Glutamatergic neuron (in vitro differentiated cells): ENCODE data around the gene PSMC3IP. TPM values are rescaled to one million over a fixed set of nuclear protein-coding genes. Genes with fewer than 3 reads are reported as not detected.
"Not testable (repeated sequence)": the region's sequence is repeated elsewhere in the genome, so short reads cannot be mapped to it uniquely, and the experiment has no call there.

Experiments
- DNase-seq: peaks from one replicate; pipeline ENCODE4 v3.0.0; 2022
- H3K27ac Mint-ChIP-seq: one replicate; pipeline ENCODE4 v1.8.0; 2020; ENCODE audit warnings: mild to moderate bottlenecking, mixed read lengths, inconsistent platforms; ENCODE audit not compliant: unreplicated experiment
- H3K27me3 Mint-ChIP-seq: one replicate; pipeline ENCODE4 v1.8.0; 2020; ENCODE audit warnings: mild to moderate bottlenecking, moderate library complexity, mixed read lengths, inconsistent platforms; ENCODE audit not compliant: unreplicated experiment
- H3K36me3 Mint-ChIP-seq: one replicate; pipeline ENCODE4 v1.8.0; 2020; ENCODE audit warnings: mild to moderate bottlenecking, mixed read lengths, inconsistent platforms; ENCODE audit not compliant: unreplicated experiment
- H3K4me1 Mint-ChIP-seq: one replicate; pipeline ENCODE4 v1.8.0; 2020; ENCODE audit warnings: mild to moderate bottlenecking, low read depth, mixed read lengths, inconsistent platforms; ENCODE audit not compliant: unreplicated experiment
- H3K4me3 Mint-ChIP-seq: one replicate; pipeline ENCODE4 v1.8.0; 2020; ENCODE audit warnings: mild to moderate bottlenecking, mixed read lengths, inconsistent platforms; ENCODE audit not compliant: unreplicated experiment
- H3K9me3 Mint-ChIP-seq: one replicate; pipeline ENCODE4 v1.8.0; 2020; ENCODE audit warnings: mild to moderate bottlenecking, moderate library complexity, mixed read lengths, inconsistent platforms; ENCODE audit not compliant: unreplicated experiment
- total RNA-seq: library from RNA; stranded (reverse); fragmentation: NEBNext Ultra II Directional; extraction: Animal tissue kit (Norgen Biotek cat#: 25700); gene quantifications from one replicate; pipeline ENCODE4 v1.2.1, GENCODE V29; 2021; ENCODE audit not compliant: unreplicated experiment
- TF ChIP-seq, protein P1 (sequence below): fragments of 200-600 bp; sonication (generic); IDR thresholded peaks from one replicate; pipeline ENCODE4 v1.5.0; 2021; ENCODE audit not compliant: partially characterized antibody, unreplicated experiment

PSMC3IP gene
- total RNA-seq, 1 donor from 2014 or later, result 12.0 TPM

DNA sequence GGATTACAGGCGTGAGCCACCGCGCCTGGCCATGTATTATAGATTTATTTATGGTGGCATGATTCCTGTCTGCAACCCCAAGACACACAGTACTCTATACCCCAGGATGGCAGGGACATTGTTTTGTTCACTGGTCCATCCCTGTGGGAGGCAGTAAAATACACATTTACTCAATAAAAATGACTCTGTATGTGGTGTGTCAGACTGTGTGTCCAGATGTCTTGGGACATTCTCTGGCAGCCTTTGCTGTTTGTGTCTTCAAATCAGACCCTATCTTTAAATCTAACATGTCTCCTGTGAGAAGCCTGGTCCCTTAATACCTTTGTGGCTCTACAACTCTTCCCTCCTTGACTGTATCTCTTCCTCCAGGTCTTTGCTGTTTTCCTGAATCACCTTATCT, 17.3 kb downstream of the PSMC3IP start:
- Mint-ChIP-seq H3K4me1 (peaks cover 16% of the 10 kb centered on the region), H3K9me3 (peaks cover 8% of the 10 kb centered on the region), H3K4me3 (peak overlapping the region; percentile 74), H3K27ac (peak overlapping the region; percentile 56), H3K27me3 (peaks cover 9% of the 10 kb centered on the region), H3K36me3 (no peaks in the 10 kb centered on the region)
- DNase-seq, result no peak
- TF ChIP-seq, protein P1, sequence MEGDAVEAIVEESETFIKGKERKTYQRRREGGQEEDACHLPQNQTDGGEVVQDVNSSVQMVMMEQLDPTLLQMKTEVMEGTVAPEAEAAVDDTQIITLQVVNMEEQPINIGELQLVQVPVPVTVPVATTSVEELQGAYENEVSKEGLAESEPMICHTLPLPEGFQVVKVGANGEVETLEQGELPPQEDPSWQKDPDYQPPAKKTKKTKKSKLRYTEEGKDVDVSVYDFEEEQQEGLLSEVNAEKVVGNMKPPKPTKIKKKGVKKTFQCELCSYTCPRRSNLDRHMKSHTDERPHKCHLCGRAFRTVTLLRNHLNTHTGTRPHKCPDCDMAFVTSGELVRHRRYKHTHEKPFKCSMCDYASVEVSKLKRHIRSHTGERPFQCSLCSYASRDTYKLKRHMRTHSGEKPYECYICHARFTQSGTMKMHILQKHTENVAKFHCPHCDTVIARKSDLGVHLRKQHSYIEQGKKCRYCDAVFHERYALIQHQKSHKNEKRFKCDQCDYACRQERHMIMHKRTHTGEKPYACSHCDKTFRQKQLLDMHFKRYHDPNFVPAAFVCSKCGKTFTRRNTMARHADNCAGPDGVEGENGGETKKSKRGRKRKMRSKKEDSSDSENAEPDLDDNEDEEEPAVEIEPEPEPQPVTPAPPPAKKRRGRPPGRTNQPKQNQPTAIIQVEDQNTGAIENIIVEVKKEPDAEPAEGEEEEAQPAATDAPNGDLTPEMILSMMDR, result no peak

DNA sequence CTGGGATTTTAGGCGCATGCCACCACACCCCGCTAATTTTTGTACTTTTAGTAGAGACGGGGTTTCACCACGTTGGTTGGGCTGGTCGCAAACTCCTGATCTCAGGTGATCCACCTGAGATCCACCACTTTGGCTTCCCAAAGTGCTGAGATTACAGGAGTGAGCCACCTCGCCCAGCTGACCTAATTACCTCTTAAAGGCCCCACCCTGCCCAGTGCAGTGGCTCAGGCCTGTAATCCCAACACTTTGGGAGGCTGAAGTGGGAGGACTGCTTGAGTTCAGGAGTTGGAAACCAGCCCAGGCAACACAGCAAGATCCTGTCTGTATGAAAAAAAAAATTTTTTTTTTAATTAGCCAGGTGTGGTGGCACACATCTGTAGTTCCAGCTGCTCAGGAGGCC, 18.5 kb downstream of the PSMC3IP start:
- TF ChIP-seq, protein P1, result no peak
- peaks cover 18% of the 10 kb centered on the region for H3K4me1 Mint-ChIP-seq
- no peak overlapping the region for H3K4me3 Mint-ChIP-seq
- peaks cover 9% of the 10 kb centered on the region for H3K27me3 Mint-ChIP-seq
- H3K36me3 Mint-ChIP-seq, result no peaks in the 10 kb centered on the region
- no peak for DNase-seq
- peaks cover 10% of the 10 kb centered on the region for H3K9me3 Mint-ChIP-seq
- H3K27ac Mint-ChIP-seq, result no peak overlapping the region

DNA sequence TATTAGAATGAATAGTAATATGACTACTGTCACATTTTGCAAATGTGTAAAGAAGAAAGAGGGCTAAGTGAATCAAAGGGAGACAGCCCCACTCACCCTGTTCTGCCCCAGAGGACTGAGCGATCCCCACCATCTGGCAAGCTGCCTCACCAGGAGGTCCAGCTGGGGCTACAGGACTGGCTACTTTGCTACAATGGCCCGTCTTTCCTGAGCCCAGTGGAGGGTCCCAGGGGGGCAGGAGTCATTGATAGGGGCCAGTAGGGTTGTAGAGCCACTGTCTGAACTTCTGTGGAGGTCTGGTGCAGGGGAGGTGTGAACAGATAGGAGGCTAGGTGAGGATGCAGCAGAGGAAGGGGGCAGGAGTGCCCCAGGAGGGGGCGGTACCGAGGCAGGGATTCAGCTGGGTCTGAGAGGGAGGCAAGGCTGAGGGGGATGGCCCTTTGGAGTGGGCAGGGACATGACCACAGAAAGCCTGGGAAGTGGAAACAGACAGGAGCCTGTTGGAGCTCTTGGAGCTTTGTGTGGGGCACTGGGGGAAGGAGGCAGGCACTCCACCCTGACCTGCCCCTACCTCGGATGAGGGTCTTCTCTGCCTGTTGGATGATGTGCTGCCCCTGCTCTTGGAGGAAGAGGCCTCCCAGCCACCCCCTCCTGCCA, 21.4 kb downstream of the PSMC3IP start:
- Mint-ChIP-seq H3K4me3 (peak overlapping the region; percentile 38), H3K4me1 (peaks cover 15% of the 10 kb centered on the region), H3K27ac (peak overlapping the region; percentile 79)
- peak; percentile 53 for DNase-seq
- not testable (repeated sequence) for H3K27me3 Mint-ChIP-seq, H3K9me3 Mint-ChIP-seq, H3K36me3 Mint-ChIP-seq
- TF ChIP-seq, protein P1, result peak; percentile 22

DNA sequence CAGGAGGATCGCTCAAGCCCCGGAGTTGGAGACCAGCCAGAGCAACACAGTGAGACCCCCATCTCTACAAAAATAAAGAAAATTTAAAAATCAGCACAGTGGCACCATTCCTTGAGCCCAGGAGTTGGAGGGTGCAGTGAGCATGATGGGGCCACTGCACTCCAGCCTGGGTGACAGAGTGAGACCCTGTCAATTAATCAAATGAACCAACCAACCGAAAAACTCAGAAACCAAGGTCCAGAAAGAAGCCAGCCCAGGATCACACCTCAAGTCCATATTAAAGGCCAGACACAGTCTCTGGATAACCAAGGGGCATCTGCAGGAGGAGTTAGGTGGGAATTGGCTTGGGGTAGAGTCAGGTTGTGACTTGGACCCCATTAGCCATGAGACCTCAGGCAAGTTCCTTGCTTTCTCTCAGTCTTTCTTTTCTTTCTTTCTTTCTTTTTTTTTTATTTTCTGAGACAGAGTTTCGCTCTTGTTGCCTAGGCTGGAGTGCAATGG, 22.4 kb downstream of the PSMC3IP start:
- Mint-ChIP-seq H3K4me1 (peaks cover 15% of the 10 kb centered on the region), H3K9me3 (peaks cover 8% of the 10 kb centered on the region), H3K4me3 (peak overlapping the region; percentile 90), H3K36me3 (no peaks in the 10 kb centered on the region), H3K27ac (peak overlapping the region; percentile 89), H3K27me3 (peaks cover 4% of the 10 kb centered on the region)
- no peak for DNase-seq
- TF ChIP-seq, protein P1, result no peak
